ENCODE measurements around the gene TGM2. TPM values are rescaled to one million over a fixed set of nuclear protein-coding genes. Genes with fewer than 3 reads are reported as not detected.

TGM2 gene
- total RNA-seq, 1 experiment from 2014 or later = 1.5 TPM

- Mint-ChIP-seq H3K36me3 (ENCODE audit: insufficient read depth, unreplicated experiment) (peaks cover 45% of the 10 kb centered on the region), H3K27me3 (ENCODE audit: insufficient read depth, unreplicated experiment) (no peaks in the 10 kb centered on the region), H3K9me3 (ENCODE audit: unreplicated experiment) (no peaks in the 10 kb centered on the region), H3K4me3 (ENCODE audit: unreplicated experiment) (no peak overlapping the region), H3K27ac (ENCODE audit: low read depth, unreplicated experiment) (no peak overlapping the region), H3K4me1 (ENCODE audit: insufficient read depth, unreplicated experiment) (peaks cover 12% of the 10 kb centered on the region)
- BruUV-seq (replicated peaks) = no TSS peak
- DNase-seq (ENCODE audit: unreplicated experiment) = no peak
- ChIA-PET CTCF (interaction anchor here (0.7 to 7.8 kb wide), 5 partner anchors 9 to 129 kb away, joined by 3 to 49 read pairs (median 4); no protein-coding TSS in a partner anchor), POLR2A (no interaction called here)
- no peak for TF ChIP-seq CTCF (IDR thresholded peaks at IDR 0.05; ENCODE audit: unreplicated experiment)
- intact Hi-C loops (cut with micrococcal nuclease) = no loop called here
Observed at GRCh38 chr20:38092260-38092857, 72.7 kb downstream of the TGM2 start.

- no peaks in the 10 kb centered on the region for H3K27me3 Mint-ChIP-seq (ENCODE audit: insufficient read depth, unreplicated experiment)
- no peak for DNase-seq (ENCODE audit: unreplicated experiment)
- ChIA-PET CTCF (interaction anchor here (0.7 to 7.8 kb wide), 7 partner anchors 14 to 900 kb away, joined by 3 to 49 read pairs (median 4); no protein-coding TSS in a partner anchor), POLR2A (interaction anchor here (1.0 kb wide), 1 partner anchor 129 kb away, joined by 3 read pairs; no protein-coding TSS in a partner anchor)
- intact Hi-C loops (cut with micrococcal nuclease) = no loop called here
- peaks cover 52% of the 10 kb centered on the region for H3K36me3 Mint-ChIP-seq (ENCODE audit: insufficient read depth, unreplicated experiment)
- H3K4me1 Mint-ChIP-seq (ENCODE audit: insufficient read depth, unreplicated experiment) = peaks cover 12% of the 10 kb centered on the region
- H3K27ac Mint-ChIP-seq (ENCODE audit: low read depth, unreplicated experiment) = no peak overlapping the region
- H3K9me3 Mint-ChIP-seq (ENCODE audit: unreplicated experiment) = no peaks in the 10 kb centered on the region
- TF ChIP-seq CTCF (IDR thresholded peaks at IDR 0.05; ENCODE audit: unreplicated experiment) = no peak
- no TSS peak for BruUV-seq (replicated peaks)
- H3K4me3 Mint-ChIP-seq (ENCODE audit: unreplicated experiment) = no peak overlapping the region
Observed at GRCh38 chr20:38091441-38092216, 73.4 kb downstream of the TGM2 start.

- BruUV-seq (replicated peaks) = no TSS peak
- H3K4me3 Mint-ChIP-seq (ENCODE audit: unreplicated experiment) = no peak overlapping the region
- intact Hi-C loops (cut with micrococcal nuclease) = no loop called here
- DNase-seq (ENCODE audit: unreplicated experiment) = no peak
- TF ChIP-seq CTCF (IDR thresholded peaks at IDR 0.05; ENCODE audit: unreplicated experiment) = no peak
- no peaks in the 10 kb centered on the region for H3K27me3 Mint-ChIP-seq (ENCODE audit: insufficient read depth, unreplicated experiment)
- POLR2A ChIA-PET = interaction anchor here (1.3 to 1.4 kb wide), 2 partner anchors 56 to 131 kb away, joined by 3 to 4 read pairs; partner anchors contain the start of gene RPRD1B
- H3K27ac Mint-ChIP-seq (ENCODE audit: low read depth, unreplicated experiment) = no peak overlapping the region
- peaks cover 68% of the 10 kb centered on the region for H3K36me3 Mint-ChIP-seq (ENCODE audit: insufficient read depth, unreplicated experiment)
- H3K4me1 Mint-ChIP-seq (ENCODE audit: insufficient read depth, unreplicated experiment) = peaks cover 8% of the 10 kb centered on the region
- CTCF ChIA-PET = interaction anchor here (1.5 to 7.8 kb wide), 5 partner anchors 10 to 132 kb away, joined by 4 to 49 read pairs (median 10); no protein-coding TSS in a partner anchor
- no peaks in the 10 kb centered on the region for H3K9me3 Mint-ChIP-seq (ENCODE audit: unreplicated experiment)
Observed at GRCh38 chr20:38090061-38090460, 75.0 kb downstream of the TGM2 start.

GRCh38 chr20:38089500-38089899 is 75.6 kb downstream of the TGM2 start:
- no TSS peak for BruUV-seq (replicated peaks)
- Mint-ChIP-seq H3K9me3 (ENCODE audit: unreplicated experiment) (no peaks in the 10 kb centered on the region), H3K27ac (ENCODE audit: low read depth, unreplicated experiment) (no peak overlapping the region), H3K27me3 (ENCODE audit: insufficient read depth, unreplicated experiment) (no peaks in the 10 kb centered on the region), H3K36me3 (ENCODE audit: insufficient read depth, unreplicated experiment) (peaks cover 72% of the 10 kb centered on the region), H3K4me1 (ENCODE audit: insufficient read depth, unreplicated experiment) (peaks cover 3% of the 10 kb centered on the region), H3K4me3 (ENCODE audit: unreplicated experiment) (no peak overlapping the region)
- ChIA-PET CTCF (interaction anchor here (0.6 to 7.8 kb wide), 6 partner anchors 9 to 526 kb away, joined by 3 to 49 read pairs (median 8); partner anchors contain the start of gene TTI1), POLR2A (interaction anchor here (1.0 to 1.4 kb wide), 3 partner anchors 12 to 214 kb away, joined by 3 to 4 read pairs (median 3); partner anchors contain the start of gene BPI)
- intact Hi-C loops (cut with micrococcal nuclease) = no loop called here
- TF ChIP-seq CTCF (IDR thresholded peaks at IDR 0.05; ENCODE audit: unreplicated experiment) = no peak
- no peak for DNase-seq (ENCODE audit: unreplicated experiment)

Data from MCF 10A (cell line).